ENCODE measurements around the gene TWIST2.

The TWIST2 gene

GRCh38 chr2:238955648-238956531, 108.0 kb downstream of the TWIST2 start:
- H3K4me3 ChIP-seq (ENCODE audit: low read depth, low read length): no peak overlapping the region
- no peaks in the 10 kb centered on the region for H3K9me3 ChIP-seq (ENCODE audit: control insufficient read depth, insufficient read depth, low read length)
- H3K4me1 ChIP-seq (ENCODE audit: control insufficient read depth, insufficient read depth, low read length): no peaks in the 10 kb centered on the region
- H3K36me3 ChIP-seq (ENCODE audit: control insufficient read depth, insufficient read depth, low read length): no peaks in the 10 kb centered on the region
- no peak overlapping the region for H3K9ac ChIP-seq (ENCODE audit: low read depth, low read length)
- H3K27me3 ChIP-seq (ENCODE audit: control insufficient read depth, insufficient read depth, low read length): no peaks in the 10 kb centered on the region

- Histone ChIP-seq H3K9ac (ENCODE audit: low read depth, low read length) (no peak overlapping the region), H3K9me3 (ENCODE audit: control insufficient read depth, insufficient read depth, low read length) (no peaks in the 10 kb centered on the region), H3K36me3 (ENCODE audit: control insufficient read depth, insufficient read depth, low read length) (no peaks in the 10 kb centered on the region), H3K4me1 (ENCODE audit: control insufficient read depth, insufficient read depth, low read length) (no peaks in the 10 kb centered on the region), H3K27me3 (ENCODE audit: control insufficient read depth, insufficient read depth, low read length) (no peaks in the 10 kb centered on the region), H3K4me3 (ENCODE audit: low read depth, low read length) (no peak overlapping the region)
Observed at GRCh38 chr2:238956676-238957075, 108.8 kb downstream of the TWIST2 start.
